WTC11 (cell line): ENCODE data around the gene TSSK2. TPM values are rescaled to one million over a fixed set of nuclear protein-coding genes. Genes with fewer than 3 reads are reported as not detected.

Experiments
- ATAC-seq: fragments of 200-7000 bp; cut with Tn5 transposase; 2 replicates; pipeline ENCODE4 v1.10.0; 2021; ENCODE audit warnings: mild to moderate bottlenecking, moderate library complexity
- CTCF ChIA-PET: fragments of 300-600 bp; sonication (Branson Sonifier 250); formaldehyde crosslinking; loops from one replicate; lab custom pipeline; 2021; ENCODE audit warnings: antibody characterized with exemption; lab: Charles Lee
- POLR2A ChIA-PET: fragments of 350-600 bp; sonication (Branson Sonifier 250); formaldehyde crosslinking; loops from one replicate; lab custom pipeline; 2021; ENCODE audit warnings: antibody characterized with exemption; lab: Charles Lee
- DNase-seq: peaks from one replicate; pipeline ENCODE4 v3.0.0; 2021; ENCODE audit warnings: low spot score
- H3K27ac Mint-ChIP-seq: 2 replicates; pipeline ENCODE4 v1.8.0; 2021; ENCODE audit warnings: mixed read lengths
- H3K27me3 Mint-ChIP-seq: 2 replicates; pipeline ENCODE4 v1.8.0; 2021; ENCODE audit warnings: low read depth, mild to moderate bottlenecking, moderate library complexity, mixed read lengths
- H3K36me3 Mint-ChIP-seq: 2 replicates; pipeline ENCODE4 v1.8.0; 2021; ENCODE audit warnings: mixed read lengths
- H3K4me1 Mint-ChIP-seq: 2 replicates; pipeline ENCODE4 v1.8.0; 2022; ENCODE audit warnings: mixed read lengths
- H3K4me3 Mint-ChIP-seq: 2 replicates; pipeline ENCODE4 v1.8.0; 2021; ENCODE audit warnings: mild to moderate bottlenecking, moderate library complexity, mixed read lengths
- H3K9me3 Mint-ChIP-seq: 2 replicates; pipeline ENCODE4 v1.8.0; 2021; ENCODE audit warnings: mixed read lengths
- ATF1 ChIP-seq: sonication (generic); formaldehyde crosslinking; IDR thresholded peaks from 2 replicates; pipeline ENCODE4 v1.8.1; 2023; ENCODE audit warnings: mild to moderate bottlenecking, moderate library complexity, missing genetic modification reagents
- CREB1 ChIP-seq: sonication (generic); formaldehyde crosslinking; IDR thresholded peaks from 2 replicates; pipeline ENCODE4 v1.8.0; 2023; ENCODE audit warnings: mild to moderate bottlenecking, missing genetic modification reagents
- ELF4 ChIP-seq: sonication (generic); formaldehyde crosslinking; IDR thresholded peaks from 2 replicates; pipeline ENCODE4 v1.8.1; 2022; ENCODE audit warnings: low read depth, mild to moderate bottlenecking, moderate library complexity, missing genetic modification reagents
- EMX1 ChIP-seq: fragments of 250-450 bp; sonication (Bioruptor Pico); IDR thresholded peaks from 2 replicates; pipeline ENCODE4 v1.8.0; 2021; ENCODE audit warnings: mild to moderate bottlenecking
- GABPB1 ChIP-seq: sonication (generic); formaldehyde crosslinking; IDR thresholded peaks from 2 replicates; pipeline ENCODE4 v1.8.1; 2023; ENCODE audit warnings: mild to moderate bottlenecking, missing genetic modification reagents
- HMGXB4 ChIP-seq: sonication (generic); formaldehyde crosslinking; IDR thresholded peaks from 2 replicates; pipeline ENCODE4 v1.8.1; 2023; ENCODE audit warnings: mild to moderate bottlenecking, moderate library complexity, missing genetic modification reagents
- NFYB ChIP-seq: sonication (generic); formaldehyde crosslinking; conservative IDR thresholded peaks from 2 replicates; pipeline ENCODE4 v1.8.0; 2022; ENCODE audit warnings: low read depth, missing genetic modification reagents
- RORB ChIP-seq: fragments of 250-450 bp; sonication (Bioruptor Pico); IDR thresholded peaks from 2 replicates; pipeline ENCODE4 v1.9.0; 2021; ENCODE audit warnings: mild to moderate bottlenecking
- SMAD3 ChIP-seq: sonication (generic); formaldehyde crosslinking; IDR thresholded peaks from 2 replicates; pipeline ENCODE4 v1.8.0; 2022; ENCODE audit warnings: missing genetic modification reagents, mild to moderate bottlenecking, borderline replicate concordance
- STAT6 ChIP-seq: sonication (generic); formaldehyde crosslinking; conservative IDR thresholded peaks from 2 replicates; pipeline ENCODE4 v1.8.1; 2023; ENCODE audit warnings: mild to moderate bottlenecking, low read depth, missing genetic modification reagents, moderate library complexity
- TEAD1 ChIP-seq: sonication (generic); formaldehyde crosslinking; IDR thresholded peaks from 2 replicates; pipeline ENCODE4 v1.8.0; 2022; ENCODE audit warnings: mild to moderate bottlenecking, missing genetic modification reagents
- TEAD4 ChIP-seq: sonication (generic); formaldehyde crosslinking; IDR thresholded peaks from 2 replicates; pipeline ENCODE4 v1.8.0; 2022; ENCODE audit warnings: mild to moderate bottlenecking, missing genetic modification reagents
- ZNF396 ChIP-seq: fragments of 250-450 bp; sonication (Bioruptor Pico); IDR thresholded peaks from 2 replicates; pipeline ENCODE4 v1.8.0; 2021; ENCODE audit warnings: mild to moderate bottlenecking, moderate library complexity, borderline replicate concordance
- ZNF671 ChIP-seq: fragments of 250-450 bp; sonication (Bioruptor Pico); IDR thresholded peaks from 2 replicates; pipeline ENCODE4 v1.8.0; 2021; ENCODE audit warnings: mild to moderate bottlenecking
- total RNA-seq: library from RNA; stranded (reverse); gene quantifications from 3 replicates; pipeline ENCODE4 v1.2.3, GENCODE V29; 2021
- TF ChIP-seq, protein P1 (sequence below): sonication (generic); formaldehyde crosslinking; IDR thresholded peaks from 2 replicates; pipeline ENCODE4 v1.8.0; 2022; ENCODE audit warnings: missing genetic modification reagents
- TF ChIP-seq, protein P2 (sequence below): sonication (generic); formaldehyde crosslinking; IDR thresholded peaks from 2 replicates; pipeline ENCODE4 v1.8.1; 2022; ENCODE audit warnings: low read depth, mild to moderate bottlenecking, moderate library complexity, missing genetic modification reagents, borderline replicate concordance
- TF ChIP-seq, protein P3 (sequence below): fragments of 250-450 bp; sonication (Bioruptor Pico); IDR thresholded peaks from 2 replicates; pipeline ENCODE4 v1.9.0; 2021; ENCODE audit warnings: moderate library complexity, mild to moderate bottlenecking, inconsistent platforms, borderline replicate concordance

TSSK2 gene
- total RNA-seq, 1 experiment from 2014 or later, result not detected

GRCh38 chr22:19133561-19133960 lies 2.5 kb downstream of the TSSK2 start:
- TF ChIP-seq CREB1 (CRISPR knock-in tag), result no peak
- TF ChIP-seq SMAD3 (CRISPR knock-in tag), result no peak
- ChIA-PET CTCF (interaction anchor here (1.9 kb wide), 1 partner anchor 11 kb away, joined by 7 read pairs; the partner anchor contains the start of gene ESS2), POLR2A (no interaction called here)
- Mint-ChIP-seq H3K9me3 (no peaks in the 10 kb centered on the region), H3K4me3 (no peak overlapping the region), H3K4me1 (no peaks in the 10 kb centered on the region), H3K27ac (no peak overlapping the region), H3K36me3 (peaks cover 20% of the 10 kb centered on the region), H3K27me3 (no peaks in the 10 kb centered on the region)
- no peak for DNase-seq
- no peak for ATAC-seq

DNA sequence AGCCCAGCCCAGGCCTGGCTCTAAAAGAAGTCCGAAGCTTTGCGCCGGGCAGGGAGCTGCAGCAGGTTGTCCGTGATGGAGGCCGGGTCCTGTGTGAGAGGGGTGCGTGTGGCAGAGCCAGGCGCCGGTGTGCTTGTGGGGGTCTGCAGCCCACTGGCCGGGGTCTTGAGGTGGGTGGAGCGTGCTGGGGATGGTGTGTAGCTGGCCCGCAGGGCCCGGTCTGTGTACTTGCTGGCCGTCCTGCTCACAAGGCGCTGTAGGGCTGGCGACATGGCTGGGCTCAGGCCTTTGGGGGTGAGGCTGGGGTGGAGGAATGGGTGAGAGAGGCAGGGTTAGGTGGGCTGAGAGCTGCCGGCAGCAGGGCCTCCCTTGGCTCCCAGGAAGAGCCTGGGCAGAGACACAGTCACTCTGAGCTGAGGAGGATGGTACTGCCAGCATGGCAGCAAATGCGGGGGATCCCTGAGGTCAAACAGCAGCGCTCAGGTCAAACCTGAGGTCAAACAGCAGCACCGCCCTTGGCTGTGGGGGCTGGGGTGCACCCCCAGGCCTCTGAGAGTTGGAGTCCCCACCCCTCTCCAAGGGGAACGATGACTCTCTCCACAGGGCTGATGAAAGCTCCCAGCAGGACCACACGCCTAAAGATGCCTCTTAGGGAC lies 3.2 kb downstream of the TSSK2 start:
- ChIA-PET POLR2A (no interaction called here), CTCF (no interaction called here)
- Mint-ChIP-seq H3K27me3 (no peaks in the 10 kb centered on the region), H3K27ac (no peak overlapping the region), H3K9me3 (no peaks in the 10 kb centered on the region), H3K36me3 (peaks cover 26% of the 10 kb centered on the region), H3K4me1 (no peaks in the 10 kb centered on the region), H3K4me3 (no peak overlapping the region)
- TF ChIP-seq NFYB (no peak), ZNF671 (CRISPR knock-in tag) (no peak), GABPB1 (no peak), SMAD3 (CRISPR knock-in tag) (no peak), HMGXB4 (CRISPR knock-in tag) (no peak), EMX1 (CRISPR knock-in tag) (no peak), TEAD4 (CRISPR knock-in tag) (no peak), TEAD1 (CRISPR knock-in tag) (no peak), ELF4 (CRISPR knock-in tag) (no peak), RORB (CRISPR knock-in tag) (no peak), ZNF396 (CRISPR knock-in tag) (no peak), ATF1 (CRISPR knock-in tag) (no peak), STAT6 (CRISPR knock-in tag) (no peak)
- TF ChIP-seq, protein P1, sequence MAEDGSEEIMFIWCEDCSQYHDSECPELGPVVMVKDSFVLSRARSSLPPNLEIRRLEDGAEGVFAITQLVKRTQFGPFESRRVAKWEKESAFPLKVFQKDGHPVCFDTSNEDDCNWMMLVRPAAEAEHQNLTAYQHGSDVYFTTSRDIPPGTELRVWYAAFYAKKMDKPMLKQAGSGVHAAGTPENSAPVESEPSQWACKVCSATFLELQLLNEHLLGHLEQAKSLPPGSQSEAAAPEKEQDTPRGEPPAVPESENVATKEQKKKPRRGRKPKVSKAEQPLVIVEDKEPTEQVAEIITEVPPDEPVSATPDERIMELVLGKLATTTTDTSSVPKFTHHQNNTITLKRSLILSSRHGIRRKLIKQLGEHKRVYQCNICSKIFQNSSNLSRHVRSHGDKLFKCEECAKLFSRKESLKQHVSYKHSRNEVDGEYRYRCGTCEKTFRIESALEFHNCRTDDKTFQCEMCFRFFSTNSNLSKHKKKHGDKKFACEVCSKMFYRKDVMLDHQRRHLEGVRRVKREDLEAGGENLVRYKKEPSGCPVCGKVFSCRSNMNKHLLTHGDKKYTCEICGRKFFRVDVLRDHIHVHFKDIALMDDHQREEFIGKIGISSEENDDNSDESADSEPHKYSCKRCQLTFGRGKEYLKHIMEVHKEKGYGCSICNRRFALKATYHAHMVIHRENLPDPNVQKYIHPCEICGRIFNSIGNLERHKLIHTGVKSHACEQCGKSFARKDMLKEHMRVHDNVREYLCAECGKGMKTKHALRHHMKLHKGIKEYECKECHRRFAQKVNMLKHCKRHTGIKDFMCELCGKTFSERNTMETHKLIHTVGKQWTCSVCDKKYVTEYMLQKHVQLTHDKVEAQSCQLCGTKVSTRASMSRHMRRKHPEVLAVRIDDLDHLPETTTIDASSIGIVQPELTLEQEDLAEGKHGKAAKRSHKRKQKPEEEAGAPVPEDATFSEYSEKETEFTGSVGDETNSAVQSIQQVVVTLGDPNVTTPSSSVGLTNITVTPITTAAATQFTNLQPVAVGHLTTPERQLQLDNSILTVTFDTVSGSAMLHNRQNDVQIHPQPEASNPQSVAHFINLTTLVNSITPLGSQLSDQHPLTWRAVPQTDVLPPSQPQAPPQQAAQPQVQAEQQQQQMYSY, result no peak
- TF ChIP-seq, protein P2, sequence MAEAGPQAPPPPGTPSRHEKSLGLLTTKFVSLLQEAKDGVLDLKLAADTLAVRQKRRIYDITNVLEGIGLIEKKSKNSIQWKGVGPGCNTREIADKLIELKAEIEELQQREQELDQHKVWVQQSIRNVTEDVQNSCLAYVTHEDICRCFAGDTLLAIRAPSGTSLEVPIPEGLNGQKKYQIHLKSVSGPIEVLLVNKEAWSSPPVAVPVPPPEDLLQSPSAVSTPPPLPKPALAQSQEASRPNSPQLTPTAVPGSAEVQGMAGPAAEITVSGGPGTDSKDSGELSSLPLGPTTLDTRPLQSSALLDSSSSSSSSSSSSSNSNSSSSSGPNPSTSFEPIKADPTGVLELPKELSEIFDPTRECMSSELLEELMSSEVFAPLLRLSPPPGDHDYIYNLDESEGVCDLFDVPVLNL (CRISPR knock-in tag), result no peak
- TF ChIP-seq, protein P3, sequence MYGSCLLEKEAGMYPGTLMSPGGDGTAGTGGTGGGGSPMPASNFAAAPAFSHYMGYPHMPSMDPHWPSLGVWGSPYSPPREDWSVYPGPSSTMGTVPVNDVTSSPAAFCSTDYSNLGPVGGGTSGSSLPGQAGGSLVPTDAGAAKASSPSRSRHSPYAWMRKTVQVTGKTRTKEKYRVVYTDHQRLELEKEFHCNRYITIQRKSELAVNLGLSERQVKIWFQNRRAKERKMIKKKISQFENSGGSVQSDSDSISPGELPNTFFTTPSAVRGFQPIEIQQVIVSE (CRISPR knock-in tag), result no peak
- ATAC-seq, result no peak
- DNase-seq, result no peak
